ENCODE data around the gene STPG4. TPM values are rescaled to one million over a fixed set of nuclear protein-coding genes. Genes with fewer than 3 reads are reported as not detected.
A peak's percentile ranks its signal among the peaks of the same experiment; 100 is the strongest.

STPG4 gene
- total and polyA plus RNA-seq, 12 donors: 0.06 to 0.45 (median 0.44) TPM; not detected in 9

DNA sequence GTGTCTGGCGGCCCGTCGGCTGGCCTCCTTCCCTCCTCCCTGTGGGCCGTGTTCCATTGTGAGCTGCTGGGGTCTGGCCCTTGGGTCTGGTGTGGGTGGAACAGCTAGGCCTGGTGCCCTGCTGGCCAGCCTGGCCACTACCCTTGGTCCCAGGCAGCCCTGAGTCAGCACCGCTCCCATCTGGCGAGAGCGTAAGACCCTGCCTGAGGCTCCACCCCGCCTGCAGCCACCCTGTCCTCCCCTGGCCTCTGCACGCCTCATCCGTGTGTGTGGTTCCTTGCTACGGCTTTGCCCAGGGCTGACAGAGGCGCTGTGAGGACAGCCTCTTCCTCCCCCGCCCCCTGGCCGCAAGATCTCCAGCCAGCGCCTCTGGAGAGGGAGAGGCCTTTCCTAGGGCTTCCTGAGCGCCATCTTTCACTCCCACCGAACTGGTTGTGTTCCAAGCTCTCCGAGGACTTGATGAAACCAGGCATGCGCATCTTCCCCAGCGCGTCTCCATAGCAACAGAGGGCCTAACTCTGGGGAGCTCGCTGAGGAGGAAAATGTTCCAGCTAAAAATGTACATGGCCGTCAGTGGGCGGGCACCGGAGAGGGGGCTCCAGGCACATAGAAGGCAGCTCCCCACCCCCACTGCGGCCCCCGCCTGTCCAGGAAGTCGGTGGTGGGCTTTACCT, 83.0 kb downstream of the STPG4 start:
- H3K27me3 ChIP-seq: no peaks in the 10 kb centered on the region

DNA sequence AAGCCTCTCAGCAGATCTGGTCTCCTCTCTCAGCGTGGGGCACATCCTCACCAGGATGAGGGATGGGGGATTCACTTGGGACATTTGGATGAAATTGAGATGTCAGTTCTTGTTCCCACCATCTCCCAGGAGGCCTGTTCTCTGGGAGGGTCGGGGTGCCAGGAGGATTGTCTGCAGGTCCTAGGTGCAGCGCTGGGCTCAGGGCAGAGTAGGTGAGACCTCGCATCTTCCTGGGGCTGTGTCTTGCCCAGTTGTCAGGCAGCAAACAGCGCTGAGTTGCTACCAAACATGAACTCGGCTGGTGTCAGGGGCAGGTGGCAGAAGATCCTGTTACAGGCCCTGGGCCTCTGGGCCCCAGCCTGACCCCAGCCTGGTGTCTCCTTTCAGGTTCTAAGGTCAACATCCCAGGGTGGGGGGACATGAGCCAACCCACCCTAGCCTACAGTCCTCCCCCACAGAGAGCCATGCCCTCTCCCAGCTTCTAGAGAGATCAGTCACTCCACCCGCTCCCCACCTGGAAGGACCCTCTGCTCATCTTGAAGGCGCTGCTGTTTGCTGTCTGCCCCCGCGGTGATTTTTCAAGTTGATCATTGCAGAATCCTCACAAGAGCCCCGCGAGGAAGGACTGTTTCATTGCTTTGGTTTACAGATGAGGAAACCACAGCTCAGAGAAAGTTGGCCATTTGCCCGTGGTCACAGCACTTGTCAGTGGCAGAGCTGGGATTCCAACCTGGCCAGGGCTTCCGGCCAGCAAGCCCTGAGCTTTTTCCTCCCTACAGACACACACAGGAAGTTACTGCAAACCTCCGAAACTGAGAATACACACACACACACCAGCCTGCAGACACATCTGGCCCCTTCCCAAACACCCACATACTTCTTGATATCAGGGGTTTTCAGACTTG, 83.9 kb downstream of the STPG4 start:
- Histone ChIP-seq H3K4me3 (no peak overlapping the region), H3K27ac (peak overlapping the region; percentile 76 to 96 (median 92)), H3K9me3 (no peaks in the 10 kb centered on the region), H3K4me1 (peaks cover 40 to 94% (median 79%) of the 10 kb centered on the region in 9 donors), H3K36me3 (peaks cover 0 to 20% (median 0%) of the 10 kb centered on the region in 9 donors), H3K27me3 (no peaks in the 10 kb centered on the region)
- DNase-seq (peak; percentile 71 to 85), ATAC-seq (peak in 7 of 8 donors; percentile 23 to 59 (median 40))
- TF ChIP-seq, protein P1, sequence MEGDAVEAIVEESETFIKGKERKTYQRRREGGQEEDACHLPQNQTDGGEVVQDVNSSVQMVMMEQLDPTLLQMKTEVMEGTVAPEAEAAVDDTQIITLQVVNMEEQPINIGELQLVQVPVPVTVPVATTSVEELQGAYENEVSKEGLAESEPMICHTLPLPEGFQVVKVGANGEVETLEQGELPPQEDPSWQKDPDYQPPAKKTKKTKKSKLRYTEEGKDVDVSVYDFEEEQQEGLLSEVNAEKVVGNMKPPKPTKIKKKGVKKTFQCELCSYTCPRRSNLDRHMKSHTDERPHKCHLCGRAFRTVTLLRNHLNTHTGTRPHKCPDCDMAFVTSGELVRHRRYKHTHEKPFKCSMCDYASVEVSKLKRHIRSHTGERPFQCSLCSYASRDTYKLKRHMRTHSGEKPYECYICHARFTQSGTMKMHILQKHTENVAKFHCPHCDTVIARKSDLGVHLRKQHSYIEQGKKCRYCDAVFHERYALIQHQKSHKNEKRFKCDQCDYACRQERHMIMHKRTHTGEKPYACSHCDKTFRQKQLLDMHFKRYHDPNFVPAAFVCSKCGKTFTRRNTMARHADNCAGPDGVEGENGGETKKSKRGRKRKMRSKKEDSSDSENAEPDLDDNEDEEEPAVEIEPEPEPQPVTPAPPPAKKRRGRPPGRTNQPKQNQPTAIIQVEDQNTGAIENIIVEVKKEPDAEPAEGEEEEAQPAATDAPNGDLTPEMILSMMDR (IDR thresholded peaks at IDR 0.05): no peak
- 68 to 73% methylated on average over 15 of the region's 15 CpGs for WGBS, 2 donors
- intact Hi-C loops (cut with DNase I): loop anchor here in 1 of 10 donors (10.0 kb wide), 1 partner anchor 94 kb away; no protein-coding TSS in a partner anchor

More for the DNA sequence above, 83.0 kb downstream of the STPG4 start:
- WGBS, 2 donors: 37 to 48% methylated on average over 28 of the region's 28 CpGs
- peak; percentile 87 to 95 for DNase-seq
- no peaks in the 10 kb centered on the region for H3K9me3 ChIP-seq
- intact Hi-C loops (cut with DNase I): loop anchor here in 1 of 10 donors (10.0 kb wide), 1 partner anchor 93 kb away; no protein-coding TSS in a partner anchor
- ATAC-seq: peak; percentile 75 to 85 (median 81)
- peak overlapping the region in 1 of 10 donors; percentile 11 for H3K4me3 ChIP-seq
- H3K4me1 ChIP-seq: peaks cover 40 to 99% (median 84%) of the 10 kb centered on the region in 9 donors
- peak overlapping the region; percentile 76 to 96 (median 92) for H3K27ac ChIP-seq
- TF ChIP-seq, protein P1 (IDR thresholded peaks at IDR 0.05): peak in 6 of 9 donors; percentile 11 to 37 (median 23)
- H3K36me3 ChIP-seq: peaks cover 0 to 12% (median 0%) of the 10 kb centered on the region in 9 donors

DNA sequence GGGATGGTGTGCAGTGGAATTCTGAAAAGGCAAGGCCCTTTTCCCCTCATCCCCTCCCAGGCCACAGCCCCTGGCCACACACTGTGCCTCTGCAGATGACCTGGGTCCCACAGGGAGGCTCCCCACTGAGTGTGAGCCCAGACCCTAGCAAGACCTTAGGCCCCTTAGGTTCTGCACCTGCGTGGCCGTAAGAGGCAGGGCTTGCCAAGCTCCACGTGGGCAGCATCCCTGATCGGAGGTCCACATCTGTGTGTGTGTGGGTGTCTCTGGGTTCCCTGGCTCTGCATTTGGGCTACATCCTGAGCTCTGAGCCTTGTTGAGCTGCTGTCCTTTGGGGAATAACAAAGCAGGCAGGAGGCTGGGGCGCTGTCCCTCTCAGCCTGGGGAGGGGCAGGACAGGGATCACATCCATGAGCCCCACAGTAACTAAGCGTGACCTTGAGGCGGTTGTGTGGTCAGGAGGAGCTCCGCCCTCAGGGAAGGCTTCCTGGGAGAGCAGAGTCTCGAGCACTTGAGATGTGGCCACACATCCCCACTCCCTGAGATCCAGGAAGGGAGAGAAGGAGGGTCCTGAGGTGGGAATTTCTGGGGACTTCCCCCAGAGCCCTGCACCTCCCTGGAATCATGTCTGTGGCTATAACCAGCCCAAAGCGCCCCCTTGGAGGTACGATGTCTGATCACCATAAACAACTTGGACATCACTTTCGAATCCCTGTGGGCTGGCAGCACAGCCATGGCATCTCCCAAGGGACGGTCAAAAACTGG, 84.8 kb downstream of the STPG4 start:
- peak in 2 of 8 donors; percentile 1 to 2 for ATAC-seq
- no peak for DNase-seq
- Histone ChIP-seq H3K27ac (peak overlapping the region; percentile 13 to 96 (median 92)), H3K4me3 (no peak overlapping the region), H3K9me3 (no peaks in the 10 kb centered on the region), H3K4me1 (peaks cover 44 to 94% (median 80%) of the 10 kb centered on the region in 9 donors), H3K27me3 (no peaks in the 10 kb centered on the region), H3K36me3 (peaks cover 0 to 20% (median 0%) of the 10 kb centered on the region in 9 donors)
- TF ChIP-seq, protein P1 (IDR thresholded peaks at IDR 0.05): no peak
- intact Hi-C loops (cut with DNase I): loop anchor here in 1 of 10 donors (10.0 kb wide), 1 partner anchor 94 kb away; no protein-coding TSS in a partner anchor
- WGBS, 2 donors: 57 to 62% methylated on average over 12 to 13 of the region's 13 CpGs

All from heart right ventricle (tissue), 16 donors.